ENCODE measurements around the gene NTM.

DNA sequence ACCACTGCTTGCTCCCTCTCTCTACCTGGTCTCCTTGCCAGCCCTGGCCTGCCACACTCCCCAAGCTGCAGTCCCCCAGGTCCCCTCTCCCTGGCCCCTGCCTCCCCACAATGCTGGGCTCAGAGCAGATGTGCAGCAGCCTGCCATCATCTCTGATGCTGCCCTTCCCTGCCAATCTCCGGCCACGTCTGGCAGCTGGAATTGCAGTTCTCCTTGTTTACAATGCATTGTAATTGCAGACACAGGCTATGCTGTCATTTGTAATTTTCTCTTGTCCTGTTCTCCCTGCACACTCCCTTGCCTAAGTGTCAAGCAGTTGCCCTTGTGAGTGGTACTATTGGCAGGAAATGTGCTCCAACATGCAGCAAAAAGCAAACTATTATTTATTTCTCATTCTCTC is 222.3 kb downstream of the NTM start:
- TF ChIP-seq, protein P1, sequence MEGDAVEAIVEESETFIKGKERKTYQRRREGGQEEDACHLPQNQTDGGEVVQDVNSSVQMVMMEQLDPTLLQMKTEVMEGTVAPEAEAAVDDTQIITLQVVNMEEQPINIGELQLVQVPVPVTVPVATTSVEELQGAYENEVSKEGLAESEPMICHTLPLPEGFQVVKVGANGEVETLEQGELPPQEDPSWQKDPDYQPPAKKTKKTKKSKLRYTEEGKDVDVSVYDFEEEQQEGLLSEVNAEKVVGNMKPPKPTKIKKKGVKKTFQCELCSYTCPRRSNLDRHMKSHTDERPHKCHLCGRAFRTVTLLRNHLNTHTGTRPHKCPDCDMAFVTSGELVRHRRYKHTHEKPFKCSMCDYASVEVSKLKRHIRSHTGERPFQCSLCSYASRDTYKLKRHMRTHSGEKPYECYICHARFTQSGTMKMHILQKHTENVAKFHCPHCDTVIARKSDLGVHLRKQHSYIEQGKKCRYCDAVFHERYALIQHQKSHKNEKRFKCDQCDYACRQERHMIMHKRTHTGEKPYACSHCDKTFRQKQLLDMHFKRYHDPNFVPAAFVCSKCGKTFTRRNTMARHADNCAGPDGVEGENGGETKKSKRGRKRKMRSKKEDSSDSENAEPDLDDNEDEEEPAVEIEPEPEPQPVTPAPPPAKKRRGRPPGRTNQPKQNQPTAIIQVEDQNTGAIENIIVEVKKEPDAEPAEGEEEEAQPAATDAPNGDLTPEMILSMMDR (IDR thresholded peaks at IDR 0.05; ENCODE audit: control extremely low read depth in 1 of 3, insufficient read depth in 1 of 3, low read depth in 1 of 3, low read length in 3 of 3), result no peak
- TF ChIP-seq RAD21 (IDR thresholded peaks at IDR 0.05 in 1 of 2, conservative IDR thresholded peaks at IDR 0.05 in 1 of 2; ENCODE audit: low read depth in 2 of 2, low read length in 2 of 2) (no peak), POLR2A (IDR thresholded peaks at IDR 0.05; ENCODE audit: control extremely low read depth in 1 of 2, low read depth in 2 of 2, low read length in 2 of 2) (no peak), BRCA1 (IDR thresholded peaks at IDR 0.05; ENCODE audit: low read depth, low read length) (no peak), SRF (IDR thresholded peaks at IDR 0.05; ENCODE audit: low read depth, low read length) (no peak), KDM1A (IDR thresholded peaks at IDR 0.05; ENCODE audit: borderline replicate concordance, low read length) (no peak), EZH2 (IDR thresholded peaks at IDR 0.05; ENCODE audit: low read depth, low read length, severe bottlenecking) (no peak), JUN (IDR thresholded peaks at IDR 0.05; ENCODE audit: low read depth, low read length) (no peak), POLR2AphosphoS5 (IDR thresholded peaks at IDR 0.05; ENCODE audit: low read depth, low read length) (no peak)
- TF ChIP-seq, protein P2, sequence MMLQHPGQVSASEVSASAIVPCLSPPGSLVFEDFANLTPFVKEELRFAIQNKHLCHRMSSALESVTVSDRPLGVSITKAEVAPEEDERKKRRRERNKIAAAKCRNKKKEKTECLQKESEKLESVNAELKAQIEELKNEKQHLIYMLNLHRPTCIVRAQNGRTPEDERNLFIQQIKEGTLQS (IDR thresholded peaks at IDR 0.05; ENCODE audit: insufficient read depth, low read depth, low read length), result no peak
